GM12878 (cell line): ENCODE data around the gene USP54. TPM values are rescaled to one million over a fixed set of nuclear protein-coding genes. Genes with fewer than 3 reads are reported as not detected.

Source experiments
- ATAC-seq: fragments of 200-7000 bp; cut with Tn5 transposase; 3 replicates; pipeline ENCODE4 v1.9.1; 2020; ENCODE audit warnings: mild to moderate bottlenecking, moderate library complexity
- BruUV-seq: library from RNA; stranded (reverse); fragments of 400-500 nt; replicated peaks from 2 replicates; lab custom pipeline; 2021; lab: Mats Ljungman, UMichigan
- CTCF ChIA-PET: fragments of 300-600 bp; sonication (Branson Sonifier 250); formaldehyde crosslinking; extraction: SDS; loops from one replicate; lab custom pipeline; 2021; ENCODE audit warnings: inconsistent platforms; lab: Yijun Ruan, JAX
- POLR2A ChIA-PET: fragments of 350-600 bp; formaldehyde crosslinking; extraction: SDS; loops from one replicate; lab custom pipeline; 2021; ENCODE audit warnings: inconsistent platforms; lab: Charles Lee
- RAD21 ChIA-PET: fragments of 300-600 bp; sonication (Branson Sonifier 250); formaldehyde crosslinking; loops from one replicate; lab custom pipeline; 2023; ENCODE audit warnings: antibody characterized with exemption; ENCODE audit not compliant: unreplicated experiment; lab: Charles Lee
- SMC1A ChIA-PET: fragments of 300-600 bp; sonication (Branson Sonifier 250); formaldehyde crosslinking; loops from one replicate; lab custom pipeline; 2023; ENCODE audit not compliant: unreplicated experiment, uncharacterized antibody; lab: Charles Lee
- DNase-seq: peaks from one replicate; pipeline ENCODE4 v3.0.0-alpha.2; 2011; ENCODE audit warnings: low read depth, low spot score
- FAIRE-seq: peaks from 3 replicates; lab custom pipeline; 2011; peaks lifted over from hg19 to GRCh38; lab: Jason Lieb, UNC
- H2AFZ ChIP-seq: 2 replicates; pipeline ENCODE4 v1.6.0; 2011; ENCODE audit warnings: low read depth, low read length, control low read depth; ENCODE audit not compliant: control insufficient read depth
- H3K27ac ChIP-seq: 2 replicates; pipeline ENCODE4 v1.5.1; 2011; ENCODE audit warnings: control low read depth; ENCODE audit not compliant: control insufficient read depth, insufficient read depth
- H3K27me3 ChIP-seq, 2 experiments: replicated peaks in 1 of 2; 2 replicates each; pipeline versions ENCODE4 v1.6.0 to v1.6.1; 2011; ENCODE audit warnings: low read length in 1 of 2; ENCODE audit not compliant: control insufficient read depth in 2 of 2, insufficient read depth in 2 of 2
- H3K36me3 ChIP-seq, 2 experiments: 2 replicates each; pipeline ENCODE4 v1.5.1; 2011; ENCODE audit warnings: low read length in 1 of 2; ENCODE audit not compliant: control insufficient read depth in 2 of 2, insufficient read depth in 2 of 2
- H3K4me1 ChIP-seq: 2 replicates; pipeline ENCODE4 v1.6.1; 2011; ENCODE audit warnings: mild to moderate bottlenecking, low read length, moderate library complexity, mixed read lengths; ENCODE audit not compliant: control insufficient read depth, insufficient read depth
- H3K4me2 ChIP-seq: 2 replicates; pipeline ENCODE4 v1.6.0; 2011; ENCODE audit warnings: control low read depth; ENCODE audit not compliant: control insufficient read depth, insufficient read depth
- H3K4me3 ChIP-seq: fragments of 200-600 bp; sonication (generic); 2 replicates; pipeline ENCODE4 v1.5.1; 2016
- H3K79me2 ChIP-seq: 2 replicates; pipeline ENCODE4 v1.6.0; 2011; ENCODE audit warnings: low read length; ENCODE audit not compliant: control insufficient read depth, insufficient read depth
- H3K9ac ChIP-seq: 2 replicates; pipeline ENCODE4 v1.8.0; 2011; ENCODE audit warnings: low read length, control low read depth, mixed read lengths; ENCODE audit not compliant: control insufficient read depth, insufficient read depth
- H3K9me3 ChIP-seq: replicated peaks from 3 replicates; pipeline ENCODE4 v1.5.1; 2011; ENCODE audit warnings: mild to moderate bottlenecking, low read length; ENCODE audit not compliant: control insufficient read depth, insufficient read depth
- H4K20me1 ChIP-seq: 2 replicates; pipeline ENCODE4 v1.6.0; 2011; ENCODE audit not compliant: control insufficient read depth, insufficient read depth
- ATF7 ChIP-seq: fragments of 450-650 bp; IDR thresholded peaks from 2 replicates; pipeline ENCODE4 v1.6.1; 2016; ENCODE audit warnings: low read depth, mild to moderate bottlenecking
- BCL11A ChIP-seq: IDR thresholded peaks from 2 replicates; pipeline ENCODE4 v1.6.1; 2011; ENCODE audit warnings: low read depth, low read length
- HCFC1 ChIP-seq: fragments of 150-350 bp; IDR thresholded peaks from 2 replicates; pipeline ENCODE4 v1.6.1; 2014; ENCODE audit warnings: low read length
- JUNB ChIP-seq: IDR thresholded peaks from 2 replicates; pipeline ENCODE4 v1.6.1; 2016; ENCODE audit warnings: antibody characterized with exemption, mild to moderate bottlenecking
- MEF2A ChIP-seq: IDR thresholded peaks from 2 replicates; pipeline ENCODE4 v1.6.1; 2011; ENCODE audit warnings: low read depth, mild to moderate bottlenecking, low read length, moderate library complexity; ENCODE audit not compliant: insufficient read depth
- NFIC ChIP-seq: IDR thresholded peaks from 2 replicates; pipeline ENCODE4 v1.6.1; 2012; ENCODE audit warnings: low read depth, mild to moderate bottlenecking, inconsistent platforms, low read length, moderate library complexity
- NFYB ChIP-seq: IDR thresholded peaks from 2 replicates; pipeline ENCODE4 v1.6.1; 2011; ENCODE audit warnings: low read depth, mild to moderate bottlenecking, low read length, improper control_type of control experiment, moderate library complexity; ENCODE audit not compliant: insufficient read depth
- POU2F2 ChIP-seq: IDR thresholded peaks from 3 replicates; pipeline ENCODE4 v1.6.1; 2011; ENCODE audit warnings: low read depth, mild to moderate bottlenecking, low read length, borderline replicate concordance
- RUNX3 ChIP-seq: IDR thresholded peaks from 2 replicates; pipeline ENCODE4 v1.6.1; 2012; ENCODE audit warnings: low read length, inconsistent platforms
- SIX5 ChIP-seq: IDR thresholded peaks from 2 replicates; pipeline ENCODE4 v1.6.1; 2011; ENCODE audit warnings: mild to moderate bottlenecking, low read depth, low read length, moderate library complexity; ENCODE audit not compliant: severe bottlenecking
- SPI1 ChIP-seq: IDR thresholded peaks from 2 replicates; pipeline ENCODE4 v1.6.1; 2011; ENCODE audit warnings: low read depth, mild to moderate bottlenecking, low read length, moderate library complexity, borderline replicate concordance; ENCODE audit not compliant: insufficient read depth
- ZBED1 ChIP-seq: IDR thresholded peaks from 2 replicates; pipeline ENCODE4 v1.6.1; 2016; ENCODE audit warnings: borderline replicate concordance
- in situ Hi-C: fragments of 300-500 bp; cut with MboI; formaldehyde crosslinking; loops from 9 replicates; pipeline ENCODE4 v1.14.3; 2018; ENCODE audit warnings: mixed read lengths
- intact Hi-C: fragments of 100-400 bp; cut with micrococcal nuclease; formaldehyde crosslinking; loops from one replicate; pipeline ENCODE4 v1.14.2; 2022; ENCODE audit not compliant: unreplicated experiment
- polyA plus RNA-seq, 11 experiments: library from polyadenylated mRNA; depleted of rRNA in 4 of 11; unstranded in 6 of 11; stranded (reverse) in 5 of 11; fragments of >200 nt; fragmentation: Nextera tagmentation in 4 of 11; fragmentation: Illumina TruSeq in 1 of 11; extraction: Ambion mirVana in 4 of 11; extraction: Trizol in 1 of 11; gene quantifications; 1 replicate in 1 of 11; 2 replicates in 10 of 11; pipeline versions ENCODE4 v1.2.1 to v1.2.3, GENCODE V29; 2011 to 2016; ENCODE audit warnings: inconsistent platforms in 2 of 11, missing spikeins in 2 of 11, low read depth in 1 of 11
- total RNA-seq, 4 experiments: library from RNA; depleted of rRNA in 3 of 4; stranded (reverse); fragments of >200 nt in 3 of 4; fragmentation: Illumina TruSeq in 1 of 4; extraction: Trizol in 1 of 4; gene quantifications; 2 replicates each; pipeline versions ENCODE4 v1.2.1 to v1.2.3, GENCODE V29; 2013 to 2021
- TF ChIP-seq, protein P1 (sequence below): fragments of 450-650 bp; IDR thresholded peaks from 2 replicates; pipeline ENCODE4 v1.6.1; 2017; ENCODE audit warnings: mild to moderate bottlenecking, moderate library complexity
- TF ChIP-seq, protein P2 (sequence below): IDR thresholded peaks from 2 replicates; pipeline ENCODE4 v1.6.1; 2012; ENCODE audit warnings: low read length, inconsistent platforms

Gene USP54
- total and polyA plus RNA-seq, 10 of the 15 experiments (the other 5 are each of a cell fraction or from before 2014, with no cell fraction given): 0.93 to 10.5 (median 5.5) TPM

- FAIRE-seq: peak; percentile 7
- H3K27me3 ChIP-seq: no peaks in the 10 kb centered on the region
- no peaks in the 10 kb centered on the region for H3K9me3 ChIP-seq
- no peak for DNase-seq
- no peak overlapping the region for H2AFZ ChIP-seq
- SMC1A ChIA-PET: interaction anchor here (0.7 kb wide), 1 partner anchor 24 kb away, joined by 4 read pairs; no protein-coding TSS in a partner anchor
- TF ChIP-seq MEF2A (peak; percentile 95), POU2F2 (no peak), HCFC1 (no peak), SIX5 (no peak), JUNB (peak; percentile 67), ZBED1 (0 out of 2 replicates have a peak, but pooled peaks have one; percentile 45), NFYB (no peak), SPI1 (peak; percentile 63), BCL11A (0 out of 2 replicates have a peak, but pooled peaks have one; percentile 13), NFIC (peak; percentile 36; the same call in 1 of the 2 replicates), RUNX3 (peak; percentile 5; the same call in 1 of the 2 replicates), ATF7 (peak; percentile 75; the same call in 1 of the 2 replicates)
- TF ChIP-seq, protein P1, sequence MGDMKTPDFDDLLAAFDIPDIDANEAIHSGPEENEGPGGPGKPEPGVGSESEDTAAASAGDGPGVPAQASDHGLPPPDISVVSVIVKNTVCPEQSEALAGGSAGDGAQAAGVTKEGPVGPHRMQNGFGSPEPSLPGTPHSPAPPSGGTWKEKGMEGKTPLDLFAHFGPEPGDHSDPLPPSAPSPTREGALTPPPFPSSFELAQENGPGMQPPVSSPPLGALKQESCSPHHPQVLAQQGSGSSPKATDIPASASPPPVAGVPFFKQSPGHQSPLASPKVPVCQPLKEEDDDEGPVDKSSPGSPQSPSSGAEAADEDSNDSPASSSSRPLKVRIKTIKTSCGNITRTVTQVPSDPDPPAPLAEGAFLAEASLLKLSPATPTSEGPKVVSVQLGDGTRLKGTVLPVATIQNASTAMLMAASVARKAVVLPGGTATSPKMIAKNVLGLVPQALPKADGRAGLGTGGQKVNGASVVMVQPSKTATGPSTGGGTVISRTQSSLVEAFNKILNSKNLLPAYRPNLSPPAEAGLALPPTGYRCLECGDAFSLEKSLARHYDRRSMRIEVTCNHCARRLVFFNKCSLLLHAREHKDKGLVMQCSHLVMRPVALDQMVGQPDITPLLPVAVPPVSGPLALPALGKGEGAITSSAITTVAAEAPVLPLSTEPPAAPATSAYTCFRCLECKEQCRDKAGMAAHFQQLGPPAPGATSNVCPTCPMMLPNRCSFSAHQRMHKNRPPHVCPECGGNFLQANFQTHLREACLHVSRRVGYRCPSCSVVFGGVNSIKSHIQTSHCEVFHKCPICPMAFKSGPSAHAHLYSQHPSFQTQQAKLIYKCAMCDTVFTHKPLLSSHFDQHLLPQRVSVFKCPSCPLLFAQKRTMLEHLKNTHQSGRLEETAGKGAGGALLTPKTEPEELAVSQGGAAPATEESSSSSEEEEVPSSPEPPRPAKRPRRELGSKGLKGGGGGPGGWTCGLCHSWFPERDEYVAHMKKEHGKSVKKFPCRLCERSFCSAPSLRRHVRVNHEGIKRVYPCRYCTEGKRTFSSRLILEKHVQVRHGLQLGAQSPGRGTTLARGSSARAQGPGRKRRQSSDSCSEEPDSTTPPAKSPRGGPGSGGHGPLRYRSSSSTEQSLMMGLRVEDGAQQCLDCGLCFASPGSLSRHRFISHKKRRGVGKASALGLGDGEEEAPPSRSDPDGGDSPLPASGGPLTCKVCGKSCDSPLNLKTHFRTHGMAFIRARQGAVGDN: no peak
- TF ChIP-seq, protein P2, sequence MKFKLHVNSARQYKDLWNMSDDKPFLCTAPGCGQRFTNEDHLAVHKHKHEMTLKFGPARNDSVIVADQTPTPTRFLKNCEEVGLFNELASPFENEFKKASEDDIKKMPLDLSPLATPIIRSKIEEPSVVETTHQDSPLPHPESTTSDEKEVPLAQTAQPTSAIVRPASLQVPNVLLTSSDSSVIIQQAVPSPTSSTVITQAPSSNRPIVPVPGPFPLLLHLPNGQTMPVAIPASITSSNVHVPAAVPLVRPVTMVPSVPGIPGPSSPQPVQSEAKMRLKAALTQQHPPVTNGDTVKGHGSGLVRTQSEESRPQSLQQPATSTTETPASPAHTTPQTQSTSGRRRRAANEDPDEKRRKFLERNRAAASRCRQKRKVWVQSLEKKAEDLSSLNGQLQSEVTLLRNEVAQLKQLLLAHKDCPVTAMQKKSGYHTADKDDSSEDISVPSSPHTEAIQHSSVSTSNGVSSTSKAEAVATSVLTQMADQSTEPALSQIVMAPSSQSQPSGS: peak; percentile 89
- H3K79me2 ChIP-seq: no peaks in the 10 kb centered on the region
- H3K27ac ChIP-seq: no peak overlapping the region
- POLR2A ChIA-PET: no interaction called here
- RAD21 ChIA-PET: no interaction called here
- CTCF ChIA-PET: interaction anchor here (1.7 kb wide), 1 partner anchor 60 kb away, joined by 4 read pairs; no protein-coding TSS in a partner anchor
- no TSS peak for BruUV-seq
- no peak overlapping the region for H3K4me3 ChIP-seq
- in situ Hi-C loops (no loop called here), intact Hi-C loops (no loop called here)
- H3K4me1 ChIP-seq: no peaks in the 10 kb centered on the region
- 0 out of 3 replicates have a peak, but pooled peaks have one; percentile 24 for ATAC-seq
- no peak overlapping the region for H3K9ac ChIP-seq
- no peak overlapping the region for H3K4me2 ChIP-seq
- H4K20me1 ChIP-seq: no peaks in the 10 kb centered on the region
- H3K36me3 ChIP-seq: peaks cover 0 to 2% of the 10 kb centered on the region in 2 experiments; a peak in 3 of 4 replicates
These were observed 121.6 kb downstream of the USP54 start for GRCh38 chr10:73469579-73469978.
